SK-N-SH (cell line): Measurements from ENCODE around the gene PGAP3. TPM values are rescaled to one million over a fixed set of nuclear protein-coding genes. Genes with fewer than 3 reads are reported as not detected.

Source experiments
- CTCF ChIA-PET: fragments of 300-600, 350-600 bp; formaldehyde crosslinking; extraction: SDS; loops from one replicate; lab custom pipeline; 2021; lab: Yijun Ruan, JAX
- POLR2A ChIA-PET: fragments of 350-600 bp; sonication (Branson Sonifier 250); formaldehyde crosslinking; extraction: SDS; loops from one replicate; lab custom pipeline; 2020; ENCODE audit warnings: antibody characterized with exemption, inconsistent platforms; lab: Yijun Ruan, JAX
- DNase-seq: peaks from one replicate; pipeline ENCODE4 v3.0.0; 2012
- H2AFZ ChIP-seq: fragments of 200-600 bp; sonication (generic); 2 replicates; pipeline ENCODE4 v1.8.1; 2016; ENCODE audit warnings: antibody characterized with exemption, mild to moderate bottlenecking, low read depth
- H3F3A ChIP-seq: fragments of 200-600 bp; sonication (generic); replicated peaks from 2 replicates; pipeline ENCODE3; 2016; ENCODE audit warnings: antibody characterized with exemption, mild to moderate bottlenecking; ENCODE audit not compliant: insufficient read depth
- H3K27ac ChIP-seq, 2 experiments: fragments of 200-500 bp in 1 of 2; fragments of 200-600 bp in 1 of 2; sonication (Bioruptor generic) in 1 of 2; sonication (generic), shearing (Covaris generic) in 1 of 2; 2 replicates each; pipeline versions ENCODE4 v1.5.1 to v1.6.1; 2014 to 2016; ENCODE audit warnings: low read depth in 2 of 2, inconsistent platforms in 1 of 2, low read length in 1 of 2, mild to moderate bottlenecking in 1 of 2, mixed read lengths in 1 of 2
- H3K27me3 ChIP-seq: fragments of 200-600 bp; sonication (generic), shearing (Covaris generic); 2 replicates; pipeline ENCODE4 v1.6.1; 2016; ENCODE audit warnings: mixed run types; ENCODE audit not compliant: insufficient read depth
- H3K36me3 ChIP-seq, 2 experiments: fragments of 200-500 bp in 1 of 2; fragments of 200-600 bp in 1 of 2; sonication (Bioruptor generic) in 1 of 2; sonication (generic) in 1 of 2; replicated peaks in 1 of 2; 2 replicates each; pipeline versions ENCODE3 to v1.5.1; 2014 to 2016; ENCODE audit warnings: low read length in 1 of 2, mild to moderate bottlenecking in 1 of 2; ENCODE audit not compliant: insufficient read depth in 2 of 2, control insufficient read depth in 1 of 2
- H3K4me1 ChIP-seq, 2 experiments: fragments of 200-500 bp in 1 of 2; fragments of 200-600 bp in 1 of 2; sonication (Bioruptor generic) in 1 of 2; sonication (generic), shearing (Covaris generic) in 1 of 2; 2 replicates each; pipeline versions ENCODE4 v1.5.1 to v1.6.1; 2014 to 2016; ENCODE audit warnings: low read depth in 1 of 2, low read length in 1 of 2, mixed run types in 1 of 2; ENCODE audit not compliant: insufficient read depth in 2 of 2, control insufficient read depth in 1 of 2
- H3K4me2 ChIP-seq: fragments of 200-600 bp; sonication (generic), shearing (Covaris generic); 2 replicates; pipeline ENCODE4 v1.6.1; 2017; ENCODE audit warnings: mixed run types
- H3K4me3 ChIP-seq, 2 experiments: fragments of 200-500 bp in 1 of 2; fragments of 200-600 bp in 1 of 2; sonication (Bioruptor generic) in 1 of 2; sonication (generic), shearing (Covaris generic) in 1 of 2; 2 replicates each; pipeline versions ENCODE4 v1.5.1 to v1.8.1; 2014 to 2016; ENCODE audit warnings: low read depth in 2 of 2, inconsistent platforms in 1 of 2, low read length in 1 of 2, mild to moderate bottlenecking in 1 of 2, mixed read lengths in 1 of 2, moderate library complexity in 1 of 2
- H3K79me2 ChIP-seq: fragments of 200-600 bp; sonication (generic); 2 replicates; pipeline ENCODE4 v1.8.1; 2017; ENCODE audit warnings: mild to moderate bottlenecking; ENCODE audit not compliant: insufficient read depth
- H3K9ac ChIP-seq: fragments of 200-600 bp; sonication (generic); 2 replicates; pipeline ENCODE4 v1.6.1; 2017; ENCODE audit warnings: mixed run types
- H3K9me2 ChIP-seq: fragments of 200-600 bp; sonication (generic); 2 replicates; pipeline ENCODE4 v1.6.1; 2017; ENCODE audit warnings: mixed run types
- H3K9me3 ChIP-seq: fragments of 200-600 bp; sonication (generic); 2 replicates; pipeline ENCODE4 v1.6.1; 2017; ENCODE audit warnings: mixed run types, mild to moderate bottlenecking, moderate library complexity
- H4K20me1 ChIP-seq: fragments of 200-600 bp; sonication (generic); 2 replicates; pipeline ENCODE4 v1.6.1; 2017; ENCODE audit warnings: mild to moderate bottlenecking, mixed run types; ENCODE audit not compliant: insufficient read depth
- EZH2phosphoT487 ChIP-seq: fragments of 200-600 bp; sonication (generic); IDR thresholded peaks from 2 replicates; pipeline ENCODE4 v1.6.1; 2017; ENCODE audit warnings: low read depth, mixed run types, mild to moderate bottlenecking, antibody characterized with exemption, moderate library complexity, borderline replicate concordance
- FOSL2 ChIP-seq: IDR thresholded peaks from 2 replicates; pipeline ENCODE4 v1.4.0; 2012; ENCODE audit warnings: low read depth, mild to moderate bottlenecking, moderate library complexity, borderline replicate concordance
- FOXM1 ChIP-seq: IDR thresholded peaks from 2 replicates; pipeline ENCODE4 v1.4.0; 2012; ENCODE audit warnings: low read depth, mild to moderate bottlenecking
- NFIC ChIP-seq: IDR thresholded peaks from 2 replicates; pipeline ENCODE4 v1.4.0; 2012; ENCODE audit warnings: borderline replicate concordance
- POLR2AphosphoS5 ChIP-seq: IDR thresholded peaks from 2 replicates; pipeline ENCODE4 v1.6.1; 2012; ENCODE audit warnings: low read depth, low read length
- RAD21 ChIP-seq: IDR thresholded peaks from 2 replicates; pipeline ENCODE4 v1.6.1; 2012; ENCODE audit warnings: mild to moderate bottlenecking, low read length
- RXRA ChIP-seq: IDR thresholded peaks from 2 replicates; pipeline ENCODE4 v1.4.0; 2012; ENCODE audit warnings: low read depth, mild to moderate bottlenecking, borderline replicate concordance
- SIN3A ChIP-seq: IDR thresholded peaks from 2 replicates; pipeline ENCODE4 v1.6.1; 2012; ENCODE audit warnings: low read depth, mild to moderate bottlenecking, low read length, moderate library complexity, borderline replicate concordance
- TCF12 ChIP-seq: IDR thresholded peaks from 2 replicates; pipeline ENCODE4 v1.4.0; 2012
- TEAD4 ChIP-seq: IDR thresholded peaks from 2 replicates; pipeline ENCODE4 v1.4.0; 2012; ENCODE audit warnings: mild to moderate bottlenecking, borderline replicate concordance; ENCODE audit not compliant: insufficient read depth
- WGBS: methylation state at CpG from one replicate; pipeline ENCODE4 v1.1.6; 2017; ENCODE audit warnings: low lambda C conversion rate; 5-methylcytosine and 5-hydroxymethylcytosine counted together
- polyA plus RNA-seq, 3 experiments: library from polyadenylated mRNA; depleted of rRNA; stranded (reverse); fragments of >200 nt; gene quantifications; 2 replicates each; pipeline ENCODE4 v1.2.3, GENCODE V29; 2012
- TF ChIP-seq, protein P1 (sequence below): fragments of 200-600 bp; sonication (generic); IDR thresholded peaks from 2 replicates; pipeline ENCODE4 v1.6.1; 2017; ENCODE audit warnings: antibody characterized with exemption, mild to moderate bottlenecking, moderate library complexity
- TF ChIP-seq, protein P2 (sequence below): fragments of 150-350 bp; IDR thresholded peaks from 2 replicates; pipeline ENCODE4 v1.6.1; 2017; ENCODE audit warnings: antibody characterized with exemption, low read length, low read depth, borderline replicate concordance
- TF ChIP-seq, protein P3 (sequence below): IDR thresholded peaks from 2 replicates; pipeline ENCODE4 v1.6.1; 2012; ENCODE audit warnings: mild to moderate bottlenecking, low read depth, low read length, moderate library complexity
- TF ChIP-seq, protein P4 (sequence below): IDR thresholded peaks from 2 replicates; pipeline ENCODE4 v1.4.0; 2012; ENCODE audit warnings: low read depth, borderline replicate concordance

The PGAP3 gene
- polyA plus RNA-seq, 1 of the 3 experiments (the other 2 are of a cell fraction), result 20.9 TPM

DNA sequence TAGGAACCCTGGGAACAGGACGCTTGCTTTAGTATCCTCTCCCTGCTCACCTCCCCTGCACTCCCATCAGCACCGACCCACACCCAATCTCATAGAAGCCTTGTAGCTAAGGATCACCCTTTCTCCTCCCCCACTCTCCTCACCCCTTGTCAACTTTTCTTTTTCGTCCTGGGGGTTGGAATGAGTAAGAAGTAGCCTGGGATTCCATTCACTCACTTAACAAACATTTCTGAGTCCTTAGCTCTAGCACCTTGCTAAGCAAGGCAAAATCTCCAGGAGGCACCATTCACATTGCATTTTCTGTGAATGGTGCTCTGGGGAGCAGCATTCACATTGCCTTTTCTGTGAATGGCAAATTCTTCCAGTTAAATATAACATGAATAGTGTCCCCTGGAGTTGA is 1.1 kb upstream of the PGAP3 start:
- Histone ChIP-seq H3F3A (peaks cover 15% of the 10 kb centered on the region), H3K79me2 (no peaks in the 10 kb centered on the region), H3K36me3 (no peaks in the 10 kb centered on the region), H2AFZ (peak overlapping the region; percentile 99; the same call in 1 of the 2 replicates), H4K20me1 (no peaks in the 10 kb centered on the region), H3K4me2 (peak overlapping the region; percentile 86), H3K27ac (no peak overlapping the region), H3K4me3 (peak overlapping the region; percentile 61 to 78; a peak in 1 of 4 replicates), H3K9me3 (no peaks in the 10 kb centered on the region), H3K9me2 (no peaks in the 10 kb centered on the region), H3K9ac (no peak overlapping the region), H3K27me3 (no peaks in the 10 kb centered on the region), H3K4me1 (peaks cover 0 to 13% of the 10 kb centered on the region in 2 experiments; a peak in 2 of 4 replicates)
- no peak for DNase-seq
- ChIA-PET CTCF (interaction anchor here (0.8 to 2.2 kb wide), 3 partner anchors 8 to 65 kb away, joined by 3 to 10 read pairs (median 4); no protein-coding TSS in a partner anchor), POLR2A (no interaction called here)
- WGBS, result 78% methylated on average over 3 of the region's 3 CpGs
- TF ChIP-seq, protein P1, sequence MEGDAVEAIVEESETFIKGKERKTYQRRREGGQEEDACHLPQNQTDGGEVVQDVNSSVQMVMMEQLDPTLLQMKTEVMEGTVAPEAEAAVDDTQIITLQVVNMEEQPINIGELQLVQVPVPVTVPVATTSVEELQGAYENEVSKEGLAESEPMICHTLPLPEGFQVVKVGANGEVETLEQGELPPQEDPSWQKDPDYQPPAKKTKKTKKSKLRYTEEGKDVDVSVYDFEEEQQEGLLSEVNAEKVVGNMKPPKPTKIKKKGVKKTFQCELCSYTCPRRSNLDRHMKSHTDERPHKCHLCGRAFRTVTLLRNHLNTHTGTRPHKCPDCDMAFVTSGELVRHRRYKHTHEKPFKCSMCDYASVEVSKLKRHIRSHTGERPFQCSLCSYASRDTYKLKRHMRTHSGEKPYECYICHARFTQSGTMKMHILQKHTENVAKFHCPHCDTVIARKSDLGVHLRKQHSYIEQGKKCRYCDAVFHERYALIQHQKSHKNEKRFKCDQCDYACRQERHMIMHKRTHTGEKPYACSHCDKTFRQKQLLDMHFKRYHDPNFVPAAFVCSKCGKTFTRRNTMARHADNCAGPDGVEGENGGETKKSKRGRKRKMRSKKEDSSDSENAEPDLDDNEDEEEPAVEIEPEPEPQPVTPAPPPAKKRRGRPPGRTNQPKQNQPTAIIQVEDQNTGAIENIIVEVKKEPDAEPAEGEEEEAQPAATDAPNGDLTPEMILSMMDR, result no peak
- TF ChIP-seq SIN3A (no peak), EZH2phosphoT487 (no peak), TEAD4 (no peak)
- TF ChIP-seq, protein P2, sequence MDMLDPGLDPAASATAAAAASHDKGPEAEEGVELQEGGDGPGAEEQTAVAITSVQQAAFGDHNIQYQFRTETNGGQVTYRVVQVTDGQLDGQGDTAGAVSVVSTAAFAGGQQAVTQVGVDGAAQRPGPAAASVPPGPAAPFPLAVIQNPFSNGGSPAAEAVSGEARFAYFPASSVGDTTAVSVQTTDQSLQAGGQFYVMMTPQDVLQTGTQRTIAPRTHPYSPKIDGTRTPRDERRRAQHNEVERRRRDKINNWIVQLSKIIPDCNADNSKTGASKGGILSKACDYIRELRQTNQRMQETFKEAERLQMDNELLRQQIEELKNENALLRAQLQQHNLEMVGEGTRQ, result no peak

DNA sequence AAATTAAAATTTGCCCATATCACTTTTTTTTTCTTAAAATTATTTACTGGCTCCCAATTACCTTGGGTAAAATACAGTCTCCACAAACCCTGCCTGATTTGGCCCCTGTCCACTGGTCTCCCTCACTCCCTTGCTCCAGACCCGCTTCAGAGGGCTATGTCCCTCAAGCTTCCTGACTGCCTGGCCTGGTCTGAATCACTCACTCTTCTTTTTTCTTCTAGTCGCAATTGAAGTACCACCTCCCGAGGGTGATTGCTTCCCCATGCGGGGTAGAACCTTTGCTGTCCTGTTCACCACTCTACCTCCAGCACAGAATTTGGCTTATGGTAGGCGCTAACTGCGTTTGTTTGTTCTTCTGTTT is 598 bp upstream of the PGAP3 start:
- H3K4me1 ChIP-seq, result peaks cover 0 to 13% of the 10 kb centered on the region in 2 experiments; a peak in 2 of 4 replicates
- no peak for DNase-seq
- peaks cover 15% of the 10 kb centered on the region for H3F3A ChIP-seq
- CTCF ChIA-PET, result interaction anchor here (0.8 to 2.2 kb wide), 9 partner anchors 8 to 66 kb away, joined by 3 to 10 read pairs (median 5); no protein-coding TSS in a partner anchor
- POLR2A ChIA-PET, result interaction anchor here (0.9 to 1.5 kb wide), 5 partner anchors 9 to 20 kb away, joined by 3 to 7 read pairs (median 4); partner anchors contain the start of gene PNMT
- peak overlapping the region; percentile 49; the same call in 1 of the 2 replicates for H3K9ac ChIP-seq
- H3K27ac ChIP-seq, result peak overlapping the region; percentile 84 to 98
- H3K27me3 ChIP-seq, result no peaks in the 10 kb centered on the region
- H2AFZ ChIP-seq, result peak overlapping the region; percentile 99
- no peaks in the 10 kb centered on the region for H3K9me2 ChIP-seq
- H3K36me3 ChIP-seq, result no peaks in the 10 kb centered on the region
- no peak for TF ChIP-seq FOSL2
- TF ChIP-seq POLR2AphosphoS5, result no peak
- TF ChIP-seq, protein P3, sequence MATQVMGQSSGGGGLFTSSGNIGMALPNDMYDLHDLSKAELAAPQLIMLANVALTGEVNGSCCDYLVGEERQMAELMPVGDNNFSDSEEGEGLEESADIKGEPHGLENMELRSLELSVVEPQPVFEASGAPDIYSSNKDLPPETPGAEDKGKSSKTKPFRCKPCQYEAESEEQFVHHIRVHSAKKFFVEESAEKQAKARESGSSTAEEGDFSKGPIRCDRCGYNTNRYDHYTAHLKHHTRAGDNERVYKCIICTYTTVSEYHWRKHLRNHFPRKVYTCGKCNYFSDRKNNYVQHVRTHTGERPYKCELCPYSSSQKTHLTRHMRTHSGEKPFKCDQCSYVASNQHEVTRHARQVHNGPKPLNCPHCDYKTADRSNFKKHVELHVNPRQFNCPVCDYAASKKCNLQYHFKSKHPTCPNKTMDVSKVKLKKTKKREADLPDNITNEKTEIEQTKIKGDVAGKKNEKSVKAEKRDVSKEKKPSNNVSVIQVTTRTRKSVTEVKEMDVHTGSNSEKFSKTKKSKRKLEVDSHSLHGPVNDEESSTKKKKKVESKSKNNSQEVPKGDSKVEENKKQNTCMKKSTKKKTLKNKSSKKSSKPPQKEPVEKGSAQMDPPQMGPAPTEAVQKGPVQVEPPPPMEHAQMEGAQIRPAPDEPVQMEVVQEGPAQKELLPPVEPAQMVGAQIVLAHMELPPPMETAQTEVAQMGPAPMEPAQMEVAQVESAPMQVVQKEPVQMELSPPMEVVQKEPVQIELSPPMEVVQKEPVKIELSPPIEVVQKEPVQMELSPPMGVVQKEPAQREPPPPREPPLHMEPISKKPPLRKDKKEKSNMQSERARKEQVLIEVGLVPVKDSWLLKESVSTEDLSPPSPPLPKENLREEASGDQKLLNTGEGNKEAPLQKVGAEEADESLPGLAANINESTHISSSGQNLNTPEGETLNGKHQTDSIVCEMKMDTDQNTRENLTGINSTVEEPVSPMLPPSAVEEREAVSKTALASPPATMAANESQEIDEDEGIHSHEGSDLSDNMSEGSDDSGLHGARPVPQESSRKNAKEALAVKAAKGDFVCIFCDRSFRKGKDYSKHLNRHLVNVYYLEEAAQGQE, result no peak
- no peak for TF ChIP-seq TCF12
- TF ChIP-seq, protein P4, sequence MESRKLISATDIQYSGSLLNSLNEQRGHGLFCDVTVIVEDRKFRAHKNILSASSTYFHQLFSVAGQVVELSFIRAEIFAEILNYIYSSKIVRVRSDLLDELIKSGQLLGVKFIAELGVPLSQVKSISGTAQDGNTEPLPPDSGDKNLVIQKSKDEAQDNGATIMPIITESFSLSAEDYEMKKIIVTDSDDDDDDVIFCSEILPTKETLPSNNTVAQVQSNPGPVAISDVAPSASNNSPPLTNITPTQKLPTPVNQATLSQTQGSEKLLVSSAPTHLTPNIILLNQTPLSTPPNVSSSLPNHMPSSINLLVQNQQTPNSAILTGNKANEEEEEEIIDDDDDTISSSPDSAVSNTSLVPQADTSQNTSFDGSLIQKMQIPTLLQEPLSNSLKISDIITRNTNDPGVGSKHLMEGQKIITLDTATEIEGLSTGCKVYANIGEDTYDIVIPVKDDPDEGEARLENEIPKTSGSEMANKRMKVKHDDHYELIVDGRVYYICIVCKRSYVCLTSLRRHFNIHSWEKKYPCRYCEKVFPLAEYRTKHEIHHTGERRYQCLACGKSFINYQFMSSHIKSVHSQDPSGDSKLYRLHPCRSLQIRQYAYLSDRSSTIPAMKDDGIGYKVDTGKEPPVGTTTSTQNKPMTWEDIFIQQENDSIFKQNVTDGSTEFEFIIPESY, result no peak
- TF ChIP-seq RAD21, result no peak
- no peak for TF ChIP-seq TEAD4
- no peak for TF ChIP-seq RXRA
- no peak for TF ChIP-seq NFIC
- TF ChIP-seq FOXM1, result no peak
- no peaks in the 10 kb centered on the region for H3K79me2 ChIP-seq
- H3K4me3 ChIP-seq, result peak overlapping the region; percentile 61 to 78
- peak overlapping the region; percentile 86 for H3K4me2 ChIP-seq
- 74% methylated on average over 6 of the region's 6 CpGs for WGBS
- no peaks in the 10 kb centered on the region for H3K9me3 ChIP-seq
- H4K20me1 ChIP-seq, result no peaks in the 10 kb centered on the region
